Ascending aorta (tissue), 2 donors: Measurements from ENCODE around the gene BTBD7. TPM values are rescaled to one million over a fixed set of nuclear protein-coding genes. Genes with fewer than 3 reads are reported as not detected.
"Not testable (repeated sequence)": the region's sequence is repeated elsewhere in the genome, so short reads cannot be mapped to it uniquely, and the experiment has no call there.

Source experiments
- DNase-seq, 2 donors: peaks; one replicate each; pipeline ENCODE4 v3.0.0-alpha.2; 2019; ENCODE audit warnings: low spot score in 2 of 2
- H3K27ac ChIP-seq, 2 donors: fragments of 200-600 bp; sonication (generic); one replicate each; pipeline ENCODE4 v1.5.1; 2016 to 2017; ENCODE audit warnings: mild to moderate bottlenecking in 1 of 2
- H3K27me3 ChIP-seq: fragments of 200-600 bp; sonication (generic); one replicate; pipeline ENCODE4 v1.5.1; 2017
- H3K36me3 ChIP-seq, 2 donors: fragments of 200-600 bp; sonication (generic); one replicate each; pipeline ENCODE4 v1.5.1; 2016
- H3K4me1 ChIP-seq, 2 donors: fragments of 200-600 bp; sonication (generic); one replicate each; pipeline ENCODE4 v1.5.1; 2016 to 2017; ENCODE audit warnings: mild to moderate bottlenecking in 1 of 2
- H3K4me3 ChIP-seq, 2 donors: fragments of 200-600 bp; sonication (generic); one replicate each; pipeline ENCODE4 v1.5.1; 2016 to 2017; ENCODE audit warnings: mild to moderate bottlenecking in 1 of 2
- H3K9me3 ChIP-seq, 2 donors: fragments of 200-600 bp; sonication (generic); one replicate each; pipeline ENCODE4 v1.5.1; 2016
- CTCF ChIP-seq, 3 experiments: fragments of 200-600 bp in 2 of 3; fragments of 450-650 bp in 1 of 3; sonication (generic) in 2 of 3; IDR thresholded peaks; one replicate each; pipeline ENCODE4 v1.5.1; 2016 to 2019; ENCODE audit warnings: antibody characterized with exemption in 3 of 3, mild to moderate bottlenecking in 1 of 3, moderate library complexity in 1 of 3
- intact Hi-C: fragments of 100-400 bp; cut with DNase I; formaldehyde crosslinking; loops from one replicate; pipeline ENCODE4 v1.15.1; 2023
- total RNA-seq: library from RNA; depleted of rRNA; stranded (reverse); fragments of >200 nt; gene quantifications from one replicate; pipeline ENCODE4 v1.1.0, GENCODE V29; 2016

Gene BTBD7
- total RNA-seq, 1 donor from 2014 or later: 17.2 TPM

GRCh38 chr14:93368996-93369712 is 36.3 kb upstream of the BTBD7 start:
- no peak overlapping the region for H3K27ac ChIP-seq
- H3K27me3 ChIP-seq: no peaks in the 10 kb centered on the region
- H3K4me1 ChIP-seq: no peaks in the 10 kb centered on the region
- peaks cover 0 to 7% of the 10 kb centered on the region in 2 donors for H3K9me3 ChIP-seq
- no peak for TF ChIP-seq CTCF (IDR thresholded peaks at IDR 0.05)
- intact Hi-C loops: no loop called here
- no peak overlapping the region for H3K4me3 ChIP-seq
- DNase-seq: no peak
- no peaks in the 10 kb centered on the region for H3K36me3 ChIP-seq

DNA sequence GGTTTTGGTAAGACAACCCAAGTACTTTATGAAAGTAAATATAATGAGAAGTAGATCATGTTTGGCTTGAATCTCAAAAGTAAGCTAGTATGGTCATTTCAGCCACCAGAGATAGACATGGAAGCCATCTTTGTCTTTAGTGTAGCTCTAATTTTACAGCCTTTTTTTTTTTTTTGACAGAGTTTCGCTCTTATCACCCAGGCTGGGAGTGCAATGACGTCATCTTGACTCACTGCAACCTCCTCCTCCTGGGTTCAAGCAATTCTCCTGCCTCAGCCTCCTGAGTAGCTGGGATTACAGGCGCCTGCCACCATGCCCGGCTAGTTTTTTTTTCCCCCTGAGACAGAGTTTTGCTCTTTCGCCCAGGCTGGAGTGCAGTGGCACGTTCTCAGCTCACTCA is 22.0 kb upstream of the BTBD7 start:
- intact Hi-C loops, DNase-seq, H3K27ac ChIP-seq, H3K27me3 ChIP-seq, H3K36me3 ChIP-seq, H3K9me3 ChIP-seq, H3K4me3 ChIP-seq, H3K4me1 ChIP-seq: not testable (repeated sequence)

DNA sequence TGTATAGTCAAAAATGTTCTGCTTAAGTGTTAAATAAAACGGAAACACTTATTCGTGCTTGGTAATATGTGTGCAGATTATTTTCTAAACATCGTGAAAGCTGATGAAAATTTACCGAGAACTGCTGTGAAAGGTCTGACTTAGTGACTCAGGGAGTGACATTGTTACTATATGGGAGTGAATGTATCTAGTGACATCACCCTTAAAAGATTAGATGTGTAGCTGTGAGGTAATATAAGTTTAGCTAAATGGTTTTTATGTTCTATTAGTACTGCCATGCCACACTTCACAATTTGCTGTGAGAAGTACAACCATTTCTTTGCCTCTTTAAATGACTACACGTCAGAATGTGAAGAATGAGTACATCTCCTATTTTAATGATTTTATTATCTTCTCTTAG is 15.5 kb upstream of the BTBD7 start:
- no peak overlapping the region for H3K4me3 ChIP-seq
- H3K9me3 ChIP-seq: no peaks in the 10 kb centered on the region
- no peaks in the 10 kb centered on the region for H3K4me1 ChIP-seq
- TF ChIP-seq CTCF (IDR thresholded peaks at IDR 0.05): no peak
- no peak overlapping the region for H3K27ac ChIP-seq
- intact Hi-C loops: no loop called here
- H3K27me3 ChIP-seq: no peaks in the 10 kb centered on the region
- no peaks in the 10 kb centered on the region for H3K36me3 ChIP-seq
- DNase-seq: no peak

DNA sequence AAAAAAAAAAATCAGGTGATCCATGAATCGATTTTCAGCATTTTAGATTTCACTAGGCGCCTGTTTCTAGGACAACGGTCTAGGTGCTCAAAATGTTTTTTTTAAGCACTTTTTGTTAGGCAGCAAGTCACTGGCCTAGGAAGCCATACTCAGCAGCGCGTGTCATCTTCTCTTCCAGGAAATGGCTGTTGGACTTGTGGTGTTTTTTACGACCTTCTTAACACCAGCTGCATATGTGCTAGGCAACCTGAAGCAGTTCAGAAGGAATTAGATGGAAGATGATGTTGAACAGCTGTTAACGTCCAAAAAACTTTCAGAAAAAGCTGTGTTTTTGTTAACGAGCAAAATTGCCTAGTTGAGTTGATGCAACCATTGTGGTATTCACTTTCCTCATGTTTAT is 15.0 kb upstream of the BTBD7 start:
- Histone ChIP-seq H3K27me3 (no peaks in the 10 kb centered on the region), H3K9me3 (no peaks in the 10 kb centered on the region), H3K36me3 (no peaks in the 10 kb centered on the region), H3K27ac (no peak overlapping the region), H3K4me1 (no peaks in the 10 kb centered on the region), H3K4me3 (no peak overlapping the region)
- DNase-seq: no peak
- no peak for TF ChIP-seq CTCF (IDR thresholded peaks at IDR 0.05)
- intact Hi-C loops: no loop called here

DNA sequence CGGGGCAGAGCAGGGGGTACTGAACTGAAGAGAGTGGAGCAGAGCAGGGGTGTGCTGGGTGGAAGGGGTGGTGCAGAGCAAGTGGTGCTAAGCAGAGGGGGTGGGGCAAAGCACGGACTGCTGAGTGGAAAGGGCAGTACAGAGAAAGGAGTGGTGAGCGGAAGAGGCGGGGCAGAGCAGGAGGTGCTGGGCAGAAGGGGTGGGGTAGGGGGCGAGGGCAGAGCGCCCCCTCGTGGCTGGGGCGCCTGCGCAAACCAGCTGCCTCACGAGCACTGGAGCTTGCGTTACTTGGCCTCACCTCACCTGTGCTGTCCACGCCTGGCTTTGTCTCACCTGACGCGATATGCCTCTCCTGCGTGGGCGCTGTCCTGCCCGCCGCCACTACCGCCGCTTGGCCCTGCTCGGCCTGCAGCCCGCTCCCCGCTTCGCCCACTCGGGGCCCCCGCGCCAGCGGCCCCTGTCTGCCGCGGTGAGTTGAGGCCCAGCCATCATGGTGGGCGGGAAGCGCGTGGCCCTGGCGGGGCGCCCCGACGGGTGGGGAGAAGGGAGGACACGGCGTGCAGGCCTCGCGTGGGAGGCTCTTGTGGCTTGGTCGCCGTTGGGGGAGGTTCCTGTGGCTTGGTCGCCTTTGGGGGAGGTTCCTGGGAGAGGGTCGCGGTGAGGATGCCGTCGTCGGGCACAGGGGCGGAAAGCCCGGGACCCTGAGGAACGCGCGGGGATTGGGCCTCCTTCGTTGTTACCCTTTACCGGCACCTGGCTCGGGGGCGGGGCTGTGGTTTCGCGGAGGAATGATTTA is 14.3 kb upstream of the BTBD7 start, which contains the start of gene COX8C:
TSS of gene COX8C (plus strand) at position 257 of the 796 bp plus-strand sequence. CDS start at position 344, 87 bp downstream.
- TF ChIP-seq CTCF (IDR thresholded peaks at IDR 0.05): no peak
- DNase-seq: no peak
- intact Hi-C loops: no loop called here

DNA sequence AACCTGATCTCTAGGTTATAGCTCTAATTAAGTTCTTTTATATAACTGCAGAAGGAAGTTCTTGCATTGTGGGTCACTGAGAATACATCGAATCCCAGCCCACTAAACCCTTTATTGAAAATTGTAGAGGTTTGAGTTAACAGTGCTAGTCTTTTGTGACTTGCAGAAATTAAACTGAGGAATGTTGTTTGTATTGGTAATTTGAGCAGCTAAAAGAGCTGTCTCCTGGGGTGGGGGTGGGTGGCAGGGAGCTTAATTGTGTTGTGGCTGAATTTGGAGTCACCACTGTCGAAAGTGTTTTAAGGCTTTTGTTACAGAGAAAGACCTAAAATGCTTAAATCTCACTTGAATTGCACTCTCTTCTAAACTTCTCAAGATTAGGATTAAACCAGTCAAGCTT is 11.0 kb upstream of the BTBD7 start:
- no peak overlapping the region for H3K4me3 ChIP-seq
- H3K27ac ChIP-seq: no peak overlapping the region
- H3K9me3 ChIP-seq: no peaks in the 10 kb centered on the region
- intact Hi-C loops: no loop called here
- TF ChIP-seq CTCF (IDR thresholded peaks at IDR 0.05): no peak
- DNase-seq: no peak
- no peaks in the 10 kb centered on the region for H3K27me3 ChIP-seq
- no peaks in the 10 kb centered on the region for H3K4me1 ChIP-seq
- H3K36me3 ChIP-seq: no peaks in the 10 kb centered on the region

More for the DNA sequence above, 14.3 kb upstream of the BTBD7 start, which contains the start of gene COX8C:
- Histone ChIP-seq H3K27me3 (no peaks in the 10 kb centered on the region), H3K4me3 (no peak within 1 kb of the TSS), H3K4me1 (no peaks in the 10 kb centered on the region), H3K9me3 (no peaks in the 10 kb centered on the region), H3K36me3 (no peaks in the 10 kb centered on the region), H3K27ac (no peak within 1 kb of the TSS)
